ENCODE data around the gene GABBR2.

Gene GABBR2

DNA sequence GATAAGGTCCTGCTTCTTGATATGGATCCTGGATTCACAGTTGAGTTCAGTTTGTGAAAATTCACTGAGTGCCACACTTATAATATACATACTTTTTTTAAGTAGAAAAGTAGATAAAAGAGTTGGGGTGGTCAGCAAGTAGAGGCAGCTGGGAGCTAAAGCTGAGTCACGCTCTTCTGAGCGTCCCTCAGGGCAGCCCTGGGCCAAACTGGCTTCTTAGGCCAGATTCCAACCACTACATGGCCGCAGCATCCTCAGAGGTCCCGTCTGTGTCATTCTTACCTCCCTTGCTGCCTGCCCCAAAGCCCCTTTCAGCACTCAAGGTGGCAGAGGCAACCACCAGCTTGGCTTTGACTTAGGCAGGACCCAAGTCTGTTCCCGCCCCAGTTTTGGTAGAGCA lies 329.9 kb downstream of the GABBR2 start:
- in situ Hi-C loops (cut with HindIII; ENCODE audit: low sequenced_read_pairs) = no loop called here

DNA sequence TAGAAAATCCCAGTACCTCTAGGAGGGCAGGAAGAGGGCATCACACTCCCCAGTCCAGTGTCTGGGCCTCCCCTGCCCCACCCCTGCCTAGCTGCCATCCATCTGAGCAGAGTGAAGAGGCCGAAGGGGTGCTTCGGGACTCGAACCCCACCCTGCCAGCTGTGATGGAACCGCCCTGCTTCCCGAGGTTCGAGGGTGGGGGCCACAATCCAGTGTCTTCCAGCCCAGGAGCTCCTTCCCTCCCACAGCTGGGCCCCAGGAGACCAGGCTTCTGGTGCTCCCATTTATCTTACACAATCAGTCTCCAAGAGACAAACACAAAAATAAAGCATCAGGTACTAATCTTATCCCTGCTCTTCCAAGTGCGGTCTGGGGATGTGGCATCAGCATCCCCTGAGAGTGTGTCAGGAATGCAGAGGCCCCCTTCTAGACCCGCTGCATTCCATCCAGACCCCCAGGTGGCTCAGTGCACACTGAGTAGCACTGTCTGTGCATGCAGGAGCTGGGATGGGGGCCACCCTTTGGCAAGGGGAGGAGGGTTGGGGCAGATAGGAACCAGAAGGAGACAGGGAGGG lies 330.4 kb downstream of the GABBR2 start:
- in situ Hi-C loops (cut with HindIII; ENCODE audit: low sequenced_read_pairs) = no loop called here

DNA sequence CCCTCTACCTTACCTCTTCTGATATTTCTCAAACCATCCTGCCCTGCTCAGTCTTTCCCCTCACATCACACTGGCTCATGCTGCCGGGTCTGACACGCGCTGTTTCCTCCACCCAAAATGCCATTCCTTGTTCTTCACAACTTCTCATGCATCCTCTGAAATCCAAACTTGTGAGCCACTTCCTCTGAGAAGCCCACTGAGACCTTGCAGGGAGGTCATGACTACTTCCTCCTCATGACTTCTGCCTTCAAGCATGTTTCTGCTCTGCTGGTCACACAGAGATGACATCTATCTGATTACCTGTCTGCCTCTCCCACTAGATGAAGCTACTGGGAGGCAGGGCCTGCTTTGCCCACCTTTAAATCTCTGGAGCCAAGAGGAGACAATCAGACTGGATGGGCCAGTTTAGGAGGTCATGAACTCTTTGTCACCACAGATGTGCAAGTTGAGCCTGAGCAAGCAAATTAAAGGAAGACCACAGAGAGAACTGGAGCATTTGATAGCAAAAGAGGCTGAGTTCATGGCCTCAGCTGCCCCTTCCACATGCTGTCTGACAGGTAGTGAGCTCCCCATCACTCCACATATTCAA lies 333.5 kb downstream of the GABBR2 start:
- in situ Hi-C loops (cut with HindIII; ENCODE audit: low sequenced_read_pairs) = no loop called here

DNA sequence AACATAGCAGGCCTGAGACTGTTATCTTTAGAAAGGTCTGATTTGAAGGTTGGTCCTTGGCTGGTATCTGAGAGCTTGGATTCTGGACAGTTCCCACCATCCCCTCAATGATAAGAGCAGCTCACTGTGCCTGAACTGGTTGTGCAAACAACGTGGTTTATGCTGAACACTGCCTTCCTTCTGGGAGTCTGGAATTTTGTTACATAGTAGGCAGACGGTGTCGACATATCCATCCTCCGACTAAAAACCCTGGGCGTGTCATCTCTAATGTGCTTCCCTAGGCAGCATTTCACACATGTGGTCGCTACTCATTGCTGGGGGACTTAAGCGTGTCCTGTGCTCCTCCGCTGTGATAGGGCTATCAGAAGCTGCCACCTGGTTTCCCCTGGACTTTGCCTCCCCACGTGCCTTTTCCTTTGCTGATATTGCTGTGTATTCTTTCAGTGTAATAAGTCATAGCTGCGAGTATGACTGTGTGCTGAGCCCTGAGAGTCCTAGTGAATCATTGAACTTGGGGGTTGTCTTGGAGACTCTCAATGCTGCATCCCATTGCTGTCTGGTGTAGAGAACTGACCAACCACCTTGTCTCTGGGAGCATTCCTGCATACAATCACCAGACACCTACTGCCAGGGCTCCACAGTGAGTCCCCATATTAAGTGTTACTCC lies 334.2 kb downstream of the GABBR2 start:
- in situ Hi-C loops (cut with HindIII; ENCODE audit: low sequenced_read_pairs) = no loop called here

DNA sequence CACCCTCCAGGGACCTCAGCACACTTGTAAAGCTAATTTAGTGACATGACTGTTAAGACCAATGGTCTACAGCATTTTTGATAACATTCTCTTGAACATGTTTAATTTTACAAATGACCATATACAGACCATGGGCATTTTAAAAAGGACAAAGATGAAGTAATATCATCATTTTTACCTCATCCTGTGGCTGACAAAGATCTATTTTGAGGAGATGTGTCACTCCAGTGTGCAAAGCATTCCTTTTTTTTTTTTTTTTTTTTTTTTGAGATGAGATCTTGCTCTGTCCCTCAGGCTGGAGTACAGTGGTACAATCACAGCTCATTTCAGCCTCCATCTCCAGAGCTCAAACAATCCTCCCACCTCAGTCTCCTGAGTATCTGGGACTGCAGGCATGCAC lies 335.1 kb downstream of the GABBR2 start:
- in situ Hi-C loops (cut with HindIII; ENCODE audit: low sequenced_read_pairs) = no loop called here

DNA sequence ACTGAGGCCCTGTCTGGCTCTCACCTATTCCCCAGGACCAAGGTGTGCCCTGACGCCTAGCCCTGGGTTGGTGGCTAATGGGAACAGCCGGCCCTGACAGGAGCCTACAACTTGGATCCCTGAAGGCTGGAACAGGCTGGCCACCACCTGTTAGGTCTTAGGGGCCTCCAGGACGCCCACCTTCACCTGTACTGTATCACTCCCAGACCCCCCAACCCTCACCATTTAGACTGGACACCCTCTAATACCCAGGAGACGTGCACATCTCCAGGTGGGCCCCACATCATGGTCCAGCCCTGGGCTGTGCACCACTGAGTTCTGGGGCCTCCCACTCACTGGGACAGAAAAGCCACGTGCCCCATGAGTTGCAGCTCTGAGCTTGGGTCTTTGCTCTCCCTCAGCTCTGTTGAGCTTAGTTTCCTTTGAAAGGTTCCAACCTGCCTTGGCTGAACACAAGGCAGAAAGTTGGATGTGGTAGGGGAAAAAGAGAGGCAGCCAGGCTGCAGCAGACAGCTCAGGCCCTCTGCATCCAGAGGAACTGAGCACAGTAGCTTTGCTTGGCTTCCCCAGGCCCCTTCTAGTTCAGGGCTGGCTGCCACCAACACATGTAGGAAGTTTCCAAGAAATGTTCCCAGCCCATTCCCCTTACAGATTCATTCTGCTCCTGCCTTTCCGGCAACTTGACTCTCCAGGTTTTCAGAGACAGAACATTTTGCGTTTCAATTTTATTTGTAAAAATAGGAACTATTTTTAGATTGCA lies 336.5 kb downstream of the GABBR2 start:
- in situ Hi-C loops (cut with HindIII; ENCODE audit: low sequenced_read_pairs) = no loop called here

DNA sequence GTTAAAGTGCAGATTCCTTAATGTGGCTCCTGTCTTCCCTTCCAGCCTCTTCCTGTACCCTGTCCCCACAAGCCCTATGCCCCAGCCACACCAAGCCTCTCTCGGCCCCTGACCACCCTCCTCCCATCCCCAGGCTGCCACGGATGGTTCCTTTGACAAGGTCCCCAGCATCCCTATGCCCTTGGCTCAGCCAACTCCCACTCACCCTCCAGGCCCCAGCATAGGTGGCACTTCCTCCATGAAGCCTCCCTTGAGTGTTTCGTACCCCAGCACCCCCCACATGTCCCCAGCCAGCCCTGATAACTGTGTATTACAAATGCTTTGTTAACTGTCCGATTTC lies 337.8 kb downstream of the GABBR2 start:
- in situ Hi-C loops (cut with HindIII; ENCODE audit: low sequenced_read_pairs) = no loop called here

DNA sequence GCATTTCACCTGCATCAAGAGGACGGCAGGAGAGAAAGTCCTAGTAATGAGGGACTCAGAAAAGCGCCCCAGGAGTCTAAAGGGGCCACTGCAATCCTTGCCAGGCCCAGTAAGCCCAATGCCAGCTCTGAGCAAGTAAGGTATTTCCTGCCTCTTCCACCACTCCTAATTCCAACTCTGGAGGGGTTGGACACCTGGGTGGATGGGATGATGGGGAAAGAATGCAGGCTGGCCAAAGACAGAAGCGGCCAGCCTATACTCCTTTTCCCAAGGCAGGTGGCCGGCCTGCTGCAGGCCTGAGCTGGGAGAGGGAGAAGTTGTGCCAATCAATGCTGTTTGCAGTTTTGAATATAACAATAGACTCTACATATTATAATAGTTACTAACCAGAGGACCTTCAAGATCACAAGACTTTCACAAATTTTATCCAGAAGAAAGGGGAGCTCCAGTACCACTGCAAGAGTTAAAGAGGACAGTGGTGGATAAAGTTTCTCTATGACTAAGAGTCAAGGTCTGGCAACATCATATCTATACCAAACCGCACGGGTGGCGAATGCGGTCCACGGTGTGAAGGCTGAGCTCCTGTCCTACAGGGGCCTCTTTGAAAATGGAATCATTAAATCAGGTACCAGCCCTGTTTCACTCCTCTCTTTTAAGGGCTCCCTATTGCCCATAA lies 338.3 kb downstream of the GABBR2 start:
- in situ Hi-C loops (cut with HindIII; ENCODE audit: low sequenced_read_pairs) = no loop called here

DNA sequence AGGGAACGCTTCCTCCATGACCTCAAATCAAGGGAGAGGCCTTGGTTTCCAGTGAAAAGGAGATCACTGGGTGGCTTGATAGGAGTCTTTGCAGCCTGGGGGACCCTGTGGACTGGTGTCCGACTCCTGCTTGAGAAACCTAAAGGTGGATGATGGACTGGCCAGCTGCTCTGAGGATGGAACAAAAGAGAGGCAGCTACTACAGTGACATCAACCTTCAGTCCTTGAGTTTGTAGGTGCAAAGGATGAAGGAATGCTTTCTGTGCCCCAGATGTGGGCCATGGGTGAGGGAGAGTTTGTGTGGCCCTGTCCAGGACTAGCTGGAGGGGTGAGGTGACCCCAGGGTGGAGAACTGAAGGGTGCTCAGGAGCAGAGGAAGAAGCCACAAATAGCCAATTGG lies 338.8 kb downstream of the GABBR2 start:
- in situ Hi-C loops (cut with HindIII; ENCODE audit: low sequenced_read_pairs) = no loop called here

DNA sequence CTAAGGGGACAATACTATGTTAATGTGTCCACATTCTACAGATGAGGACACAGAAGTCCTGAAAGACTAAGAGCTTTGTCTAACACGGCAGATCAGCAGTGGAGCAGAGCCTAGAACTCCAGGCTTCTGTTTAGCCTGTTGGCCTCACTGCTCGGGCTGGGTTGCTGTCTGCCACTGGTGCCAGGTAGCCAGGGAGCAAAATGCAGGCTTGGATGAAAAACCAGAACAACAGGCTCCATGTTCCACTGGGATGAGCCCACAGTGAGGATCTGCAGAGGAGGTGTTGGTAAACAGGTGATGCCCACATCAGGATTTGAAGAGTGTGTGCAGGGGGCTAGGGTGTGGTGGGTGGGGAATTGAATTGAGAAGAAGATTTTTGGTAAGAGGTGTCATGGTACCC lies 339.3 kb downstream of the GABBR2 start:
- in situ Hi-C loops (cut with HindIII; ENCODE audit: low sequenced_read_pairs) = no loop called here

DNA sequence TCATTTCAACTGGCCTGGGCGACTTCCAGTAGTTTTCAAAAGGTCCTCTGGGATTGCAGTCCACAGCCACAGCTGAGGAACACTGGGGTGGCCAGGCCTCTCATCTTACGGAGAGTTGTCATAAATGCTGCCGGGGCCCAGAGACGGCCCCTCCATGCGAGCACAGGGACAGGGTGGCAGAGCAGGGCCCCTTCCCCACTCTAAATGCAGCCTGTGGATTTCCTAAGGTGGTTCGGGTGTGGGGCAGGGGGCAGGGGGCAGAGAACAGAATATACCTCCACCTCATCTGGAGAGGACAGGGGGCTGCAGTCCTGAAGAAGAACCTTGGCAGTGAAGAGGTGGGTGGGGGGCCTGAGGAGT lies 339.7 kb downstream of the GABBR2 start:
- in situ Hi-C loops (cut with HindIII; ENCODE audit: low sequenced_read_pairs) = no loop called here

DNA sequence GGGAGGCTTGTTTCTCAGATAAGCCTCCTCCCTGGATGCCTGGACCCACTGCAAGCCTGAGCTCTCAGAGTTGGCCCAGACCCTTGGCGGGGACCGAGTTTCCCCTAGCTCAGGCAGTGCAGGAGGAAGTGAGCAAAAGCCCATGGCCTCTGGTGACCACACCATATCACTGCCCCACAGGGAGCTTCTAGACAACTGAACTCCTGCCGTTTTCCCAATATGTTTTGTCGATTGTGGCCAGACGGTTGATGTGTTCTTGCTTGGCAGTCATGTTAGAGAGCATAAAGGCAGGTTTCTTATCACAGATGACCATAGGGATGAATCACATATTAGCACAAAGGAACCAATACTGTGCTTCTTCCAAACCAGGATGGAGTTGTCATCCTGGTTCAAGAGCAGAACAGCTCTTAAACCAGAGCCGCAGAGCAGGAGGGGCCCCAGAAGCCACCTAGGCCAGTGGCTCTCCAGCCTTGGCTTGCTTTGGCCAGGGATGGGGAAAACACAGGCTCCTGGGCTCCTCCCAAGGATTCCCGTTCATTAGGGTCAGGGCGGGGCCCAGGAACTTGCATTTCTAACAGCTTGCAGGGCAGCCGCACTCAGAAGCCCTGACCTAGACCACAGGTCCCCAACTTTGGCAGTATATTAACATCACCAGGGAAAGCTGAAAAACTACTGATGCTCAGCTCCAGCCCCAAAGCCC lies 340.2 kb downstream of the GABBR2 start:
- in situ Hi-C loops (cut with HindIII; ENCODE audit: low sequenced_read_pairs) = no loop called here

DNA sequence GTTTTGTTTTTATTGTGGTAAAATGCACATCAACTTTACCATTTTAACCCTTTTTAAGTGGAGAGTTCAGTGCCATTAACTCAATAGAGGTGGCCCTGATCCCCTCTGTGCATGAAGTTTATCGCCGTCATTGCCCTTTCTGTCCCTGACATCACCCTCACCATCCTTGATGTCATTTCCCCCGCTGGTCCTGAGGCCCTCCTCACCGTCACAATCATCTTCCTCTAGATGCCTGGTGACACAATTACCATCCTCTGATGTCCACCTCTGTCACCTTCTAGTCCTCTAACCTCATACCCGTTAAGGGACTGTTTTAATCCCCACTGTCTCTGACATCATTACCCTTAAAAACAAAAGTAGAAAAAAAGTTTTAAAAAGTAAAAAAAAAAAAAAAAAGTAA lies 340.8 kb downstream of the GABBR2 start:
- in situ Hi-C loops (cut with HindIII; ENCODE audit: low sequenced_read_pairs) = no loop called here

DNA sequence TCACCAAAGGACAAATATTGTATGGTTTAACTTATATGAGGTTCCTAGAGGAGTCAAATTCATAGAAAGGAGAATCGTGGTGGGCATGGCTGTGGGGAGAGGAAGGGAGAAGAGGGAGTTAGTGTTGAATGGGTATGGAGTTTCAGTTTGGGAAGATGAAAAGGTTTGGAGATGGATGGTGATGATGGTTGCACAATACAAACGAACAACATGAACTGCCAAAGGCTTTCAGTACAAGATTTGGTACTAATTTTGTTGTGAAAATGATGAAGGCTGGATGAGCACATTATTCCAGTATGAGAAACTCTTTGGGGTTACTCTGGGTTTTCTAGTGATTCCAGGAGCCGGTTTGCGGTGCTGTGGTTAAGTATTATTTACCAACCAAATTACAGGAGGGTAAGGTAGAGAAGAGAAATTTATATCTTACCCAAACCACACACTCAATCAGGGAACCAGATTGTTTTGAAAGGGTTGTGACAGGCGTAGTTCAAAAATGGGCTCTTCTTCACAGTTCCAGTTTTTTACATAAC lies 341.3 kb downstream of the GABBR2 start:
- in situ Hi-C loops (cut with HindIII; ENCODE audit: low sequenced_read_pairs) = no loop called here

DNA sequence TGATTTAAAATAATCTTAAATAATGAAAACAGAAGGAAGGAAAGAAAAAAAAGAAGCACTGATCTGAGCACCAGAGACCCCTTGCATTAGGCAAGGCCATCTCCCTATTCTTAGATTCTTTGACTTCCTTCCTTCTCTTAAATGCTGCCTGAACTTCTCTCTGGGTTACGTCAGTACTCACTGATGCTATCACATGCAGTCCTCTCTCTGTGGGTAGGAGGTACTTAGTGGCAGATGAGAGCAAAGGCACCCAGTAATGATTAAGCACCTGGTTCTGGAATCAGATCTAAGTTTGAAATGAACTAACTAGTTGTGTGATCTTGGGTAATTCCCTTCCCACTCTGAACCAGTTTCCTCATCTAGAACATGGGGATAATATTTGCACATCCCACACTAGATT lies 343.0 kb downstream of the GABBR2 start:
- in situ Hi-C loops (cut with HindIII; ENCODE audit: low sequenced_read_pairs) = no loop called here

DNA sequence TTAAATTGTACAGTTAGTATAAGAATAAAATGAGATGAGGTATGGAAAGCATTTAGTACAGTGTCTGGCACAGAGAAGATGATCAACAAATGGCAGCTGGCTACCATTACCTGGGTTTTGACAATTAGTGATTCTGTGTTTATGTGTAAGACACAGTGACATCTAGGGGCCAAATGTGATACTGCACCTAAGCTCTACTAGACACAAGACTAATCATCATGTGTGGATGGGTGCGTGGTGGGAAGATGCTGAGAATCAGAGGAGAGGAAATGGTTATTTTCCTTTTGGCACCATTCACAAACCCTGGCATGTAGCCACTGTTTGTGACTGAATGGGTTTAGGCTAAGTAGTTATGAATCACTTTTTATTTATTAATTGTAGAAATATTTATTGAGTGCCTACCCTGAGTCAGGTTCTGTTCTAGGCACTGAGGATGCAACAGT lies 343.5 kb downstream of the GABBR2 start:
- in situ Hi-C loops (cut with HindIII; ENCODE audit: low sequenced_read_pairs) = no loop called here

DNA sequence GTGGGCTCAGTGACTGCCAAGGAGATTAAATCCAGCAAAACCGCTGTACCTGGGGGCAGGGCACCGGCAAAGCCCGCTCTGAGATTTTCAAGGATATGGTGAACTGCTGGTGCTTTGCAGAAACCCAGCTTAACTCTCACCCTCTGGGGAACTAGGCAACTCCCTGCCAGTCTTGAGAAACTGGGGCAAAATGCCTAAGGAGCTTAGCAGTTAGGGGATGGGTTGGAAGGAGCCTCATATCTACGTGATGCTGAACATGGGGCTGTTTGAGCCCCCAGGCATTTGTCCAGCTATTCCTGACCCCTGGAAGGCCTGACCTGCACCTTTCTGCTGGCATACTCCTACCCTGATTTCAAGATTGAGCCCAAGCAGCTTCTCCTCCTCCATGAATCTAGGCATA lies 344.6 kb downstream of the GABBR2 start:
- in situ Hi-C loops (cut with HindIII; ENCODE audit: low sequenced_read_pairs) = no loop called here

DNA sequence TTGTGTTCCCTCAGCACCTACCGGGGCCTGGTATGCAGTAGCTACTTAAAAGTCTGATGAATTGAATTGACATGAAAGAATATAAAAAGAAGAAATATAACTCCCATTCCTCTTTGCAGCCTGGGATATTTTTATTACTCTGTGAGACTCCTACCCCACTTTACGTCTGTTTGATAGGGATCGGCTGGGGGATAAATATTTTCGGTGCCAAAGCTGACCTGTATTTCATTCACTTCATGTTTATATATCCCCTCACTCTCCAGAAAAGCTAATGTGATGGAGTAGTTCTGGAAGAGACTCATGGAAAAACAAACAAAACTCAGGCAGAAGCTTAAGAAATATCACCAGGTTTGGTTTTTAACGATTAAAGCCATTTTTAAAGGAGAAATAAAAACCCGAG lies 345.1 kb downstream of the GABBR2 start:
- in situ Hi-C loops (cut with HindIII; ENCODE audit: low sequenced_read_pairs) = no loop called here

DNA sequence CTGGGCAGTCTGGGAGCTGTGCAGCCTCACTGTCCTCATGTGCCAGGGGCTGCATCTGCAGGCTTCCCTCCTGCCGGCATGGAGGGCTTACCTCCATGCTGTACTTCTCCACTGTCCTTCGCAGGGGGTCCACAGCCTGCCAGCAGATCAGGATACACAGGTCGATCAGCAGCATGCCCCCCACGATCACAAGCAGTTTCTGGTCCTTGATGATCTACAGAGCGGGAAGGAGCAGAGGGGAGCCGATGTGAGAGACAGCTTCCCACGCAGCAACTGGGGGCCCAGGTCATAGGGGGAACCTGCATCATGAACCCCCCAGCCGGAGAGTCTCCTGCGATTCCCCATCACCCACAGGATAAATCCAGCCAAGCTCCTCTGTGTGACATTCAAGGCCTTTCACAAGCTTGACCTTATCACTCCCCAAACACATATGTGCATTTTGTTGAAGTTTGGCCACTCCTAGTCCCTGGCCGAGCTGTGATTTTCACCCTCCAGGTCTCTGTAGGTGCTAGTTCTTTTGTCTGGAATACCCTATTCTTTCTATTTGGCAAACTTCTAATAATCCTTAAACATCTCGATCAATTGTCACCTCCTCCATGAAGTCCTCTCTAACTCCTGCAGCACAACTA lies 346.0 kb downstream of the GABBR2 start:
- in situ Hi-C loops (cut with HindIII; ENCODE audit: low sequenced_read_pairs) = no loop called here

DNA sequence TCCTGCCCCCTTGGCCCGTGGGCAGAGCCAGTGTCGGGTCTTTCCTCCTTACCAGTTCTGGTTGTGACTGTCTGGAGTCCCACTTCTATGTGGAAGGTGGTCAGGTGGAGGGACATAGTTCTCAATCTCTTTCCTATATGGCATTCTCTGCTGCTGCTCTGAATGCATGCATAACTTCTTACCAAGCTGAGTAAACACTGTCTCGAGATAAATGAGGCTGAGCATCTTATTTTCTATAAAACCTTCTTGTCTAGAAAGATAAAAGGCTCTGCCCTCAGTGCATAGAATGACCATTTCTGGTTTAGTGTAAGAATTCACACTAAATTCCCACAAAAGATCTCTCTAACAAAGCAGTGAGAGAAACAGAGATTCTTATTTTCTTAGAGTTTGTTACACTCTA lies 347.1 kb downstream of the GABBR2 start:
- in situ Hi-C loops (cut with HindIII; ENCODE audit: low sequenced_read_pairs) = no loop called here
